Hematopoietic multipotent progenitor cell treated with erythropoietin and hydrocortisone succinate and interleukin-3 and kit ligand, for 8 days (in vitro differentiated cells): ENCODE results near the gene DYSF.

Experiments used
- DNase-seq: peaks from one replicate; pipeline ENCODE4 v3.0.0-alpha.2; 2015

The DYSF gene

DNA sequence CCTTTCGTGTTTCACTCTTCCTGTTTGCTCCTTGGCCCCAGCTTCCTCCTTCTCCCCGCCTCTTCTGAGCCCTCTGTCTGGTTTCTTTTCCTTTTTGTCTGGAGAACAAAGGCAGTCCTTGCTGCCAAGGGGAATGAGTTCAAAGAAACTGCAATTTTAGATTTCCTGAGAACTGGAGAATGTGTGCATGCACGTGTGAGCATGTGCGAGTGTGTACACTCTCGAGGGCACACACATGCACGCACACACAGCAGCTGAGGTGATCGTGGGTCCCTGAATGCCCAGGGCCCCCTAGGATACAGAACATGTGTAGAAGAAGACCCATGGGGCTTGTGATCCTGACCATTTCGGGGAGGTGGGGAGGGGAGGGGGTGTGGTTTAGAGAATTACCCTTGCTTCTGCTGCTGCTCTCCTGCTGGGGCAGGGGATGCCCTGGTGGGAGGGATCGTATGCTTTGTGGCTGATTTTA is 151.8 kb downstream of the DYSF start:
- no peak for DNase-seq

DNA sequence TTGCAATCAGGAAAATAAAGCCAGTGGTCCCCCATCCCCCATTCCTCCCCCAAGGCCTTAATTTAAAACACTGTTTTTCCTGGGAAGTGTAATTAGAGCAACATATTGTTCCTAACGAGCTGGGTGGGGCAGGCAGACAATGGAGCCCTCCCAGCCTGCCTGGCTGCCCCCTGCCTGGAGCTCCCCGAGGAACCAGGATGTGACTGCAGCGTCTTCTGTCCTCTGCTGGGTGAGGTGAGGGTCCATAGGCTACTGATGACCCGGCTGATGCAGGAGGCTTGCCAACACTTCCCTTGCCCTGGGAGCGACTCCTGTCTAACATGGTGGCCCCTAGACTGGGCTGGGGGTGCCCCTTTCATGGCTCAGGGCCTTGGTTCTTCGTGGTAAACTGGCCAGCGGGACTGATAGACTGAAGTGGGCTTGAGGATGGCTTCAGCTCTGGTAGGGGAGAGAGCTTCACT is 152.4 kb downstream of the DYSF start:
- no peak for DNase-seq

DNA sequence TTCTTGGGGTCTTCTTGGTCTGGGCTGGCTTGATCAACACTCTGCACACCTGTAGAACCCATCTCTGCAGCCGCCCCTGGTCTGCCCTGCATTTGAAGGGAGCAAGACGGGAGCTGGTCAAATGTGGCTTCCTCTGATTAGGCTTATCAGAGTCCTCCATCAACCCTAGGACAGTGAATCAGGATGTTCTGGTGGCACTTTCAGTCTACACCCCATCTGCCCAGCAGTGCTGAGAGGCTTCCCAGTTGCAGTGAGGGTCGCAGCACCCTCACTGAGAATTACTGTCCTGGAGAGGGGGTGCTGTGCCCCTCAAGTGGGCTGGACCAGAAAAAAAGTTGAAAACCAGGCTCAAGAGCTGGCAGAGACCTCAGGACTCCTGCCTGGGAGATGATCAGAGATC is 152.9 kb downstream of the DYSF start:
- DNase-seq = peak; percentile 85

DNA sequence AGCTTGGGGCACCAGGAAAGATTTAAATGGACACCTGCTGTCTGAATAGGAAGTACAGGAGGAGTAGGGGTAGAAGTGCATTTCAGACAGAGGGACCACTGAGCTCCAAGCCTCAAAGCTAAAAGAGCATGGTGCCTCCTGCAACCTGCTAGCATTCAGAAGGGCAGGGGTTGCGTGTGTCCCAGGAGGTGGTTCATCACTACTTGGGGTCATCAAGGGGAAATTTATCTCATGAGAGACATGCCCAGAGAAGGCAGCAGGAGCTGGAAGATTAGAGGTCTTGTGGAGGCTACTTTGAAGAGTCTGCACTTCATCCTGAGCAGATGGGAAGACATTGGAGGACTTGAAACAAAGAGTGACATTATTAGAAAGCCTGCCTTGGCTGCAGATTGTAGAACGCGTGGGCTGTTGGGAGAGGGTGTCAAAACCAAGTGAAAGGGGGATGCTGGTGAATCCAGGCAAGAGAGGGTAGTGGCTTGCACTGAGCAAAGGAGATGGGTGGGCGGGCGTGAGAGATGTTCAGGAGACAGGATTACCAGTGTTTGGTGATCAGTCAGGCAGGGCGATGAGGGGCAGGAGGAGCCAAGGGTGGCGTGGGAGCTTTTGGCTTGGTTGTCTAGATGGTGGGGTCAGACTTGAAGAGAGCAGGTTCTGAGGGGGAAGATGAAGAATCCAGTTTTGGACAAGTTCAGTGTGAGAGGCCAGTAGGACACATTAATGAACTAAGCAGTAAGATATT is 154.0 kb downstream of the DYSF start:
- peak; percentile 56 for DNase-seq

DNA sequence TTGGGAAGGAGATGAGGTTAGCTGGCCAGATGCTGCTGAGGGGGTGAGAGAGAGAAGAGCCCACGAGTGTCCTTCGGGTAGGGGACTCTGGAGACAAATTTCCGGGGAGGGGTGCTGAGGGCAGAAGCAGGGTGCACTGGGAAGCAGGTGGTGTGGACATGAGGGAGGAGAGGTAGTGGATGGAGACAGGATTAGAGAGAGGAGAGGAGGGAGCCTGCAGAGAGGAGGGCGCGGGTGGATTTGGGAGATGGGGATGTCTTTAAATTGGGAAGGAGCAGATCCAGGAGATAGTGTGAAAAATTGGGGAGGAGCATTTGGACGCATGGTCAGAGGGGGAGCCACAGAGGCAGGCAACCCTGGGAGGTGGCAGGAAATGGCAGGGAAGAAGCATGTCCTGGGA is 154.7 kb downstream of the DYSF start:
- no peak for DNase-seq

DNA sequence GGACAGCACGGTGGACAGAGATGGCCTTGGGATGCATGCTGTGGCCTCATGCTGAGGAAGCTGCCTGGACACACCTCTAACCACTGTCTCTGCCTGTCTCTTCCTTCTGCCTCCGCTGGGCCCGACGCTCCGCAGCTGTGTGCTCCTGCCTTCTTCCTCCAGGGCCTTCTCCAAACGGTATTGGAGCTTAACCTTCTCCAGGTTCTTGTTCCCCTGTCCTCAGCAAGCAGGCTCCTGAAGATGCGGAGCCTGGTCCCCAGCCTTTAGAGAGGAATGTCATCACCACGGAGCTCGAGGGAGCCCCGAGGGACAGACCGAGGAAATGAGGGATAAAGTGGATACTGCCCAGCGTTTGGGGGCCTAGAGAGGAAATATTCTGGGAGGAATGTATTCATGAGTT is 155.1 kb downstream of the DYSF start:
- no peak for DNase-seq

DNA sequence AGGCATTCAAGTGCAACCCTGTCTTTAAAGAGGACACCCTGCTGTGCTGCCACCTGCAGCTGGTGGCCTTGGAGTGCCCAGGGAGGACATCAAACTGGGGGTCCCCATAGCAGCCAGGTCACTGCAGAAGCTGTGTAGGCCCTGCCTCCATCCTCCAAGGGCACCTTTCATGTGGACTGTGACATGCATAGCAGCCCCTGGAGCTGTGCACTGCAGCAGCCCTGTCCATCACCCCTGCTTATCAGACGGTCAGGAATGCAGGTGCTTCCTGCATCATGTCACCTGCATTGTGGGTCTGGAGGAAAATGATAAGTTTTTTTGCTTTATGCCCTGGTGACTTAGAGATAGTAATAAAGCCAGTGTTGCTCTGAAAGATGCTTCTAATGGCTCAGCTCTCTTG is 155.7 kb downstream of the DYSF start:
- no peak for DNase-seq

DNA sequence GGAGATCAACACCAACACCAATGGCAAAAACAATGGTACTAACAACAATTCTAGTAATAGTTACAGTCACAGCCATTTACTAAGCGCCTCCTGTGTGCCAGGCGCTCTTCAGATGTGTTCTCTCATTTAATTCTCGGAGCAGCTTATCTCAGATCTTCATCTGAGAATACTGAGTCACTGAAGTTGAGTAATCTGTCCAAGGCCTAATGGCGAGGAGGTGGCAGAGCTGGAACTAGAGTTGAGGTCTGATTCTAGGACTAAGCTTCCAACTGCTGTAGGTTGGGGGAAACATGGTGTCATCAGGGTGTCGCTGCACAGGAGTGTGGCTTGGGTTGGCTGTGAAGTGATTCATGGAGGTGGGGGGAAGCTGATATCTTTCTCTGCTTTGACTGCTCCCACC is 156.1 kb downstream of the DYSF start:
- peak; percentile 19 for DNase-seq

DNA sequence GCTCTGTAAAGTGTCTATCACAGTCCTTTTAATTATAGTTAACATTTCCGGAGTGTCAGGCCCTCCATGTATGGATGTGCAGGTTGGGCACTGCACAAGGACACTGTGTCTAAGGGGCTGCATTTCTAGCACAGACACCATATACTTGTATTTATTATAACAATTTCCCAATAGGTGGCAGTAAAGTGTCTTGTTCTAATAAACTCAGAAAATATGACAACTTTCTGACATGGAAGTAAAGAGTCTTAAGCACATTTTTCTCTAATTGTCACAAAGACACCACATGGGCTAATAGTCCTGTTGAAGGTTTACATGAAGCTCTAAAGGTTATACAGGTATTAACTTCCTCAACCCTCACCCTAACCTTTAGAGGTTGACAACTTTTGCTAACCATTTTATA is 156.6 kb downstream of the DYSF start:
- DNase-seq = peak; percentile 48

DNA sequence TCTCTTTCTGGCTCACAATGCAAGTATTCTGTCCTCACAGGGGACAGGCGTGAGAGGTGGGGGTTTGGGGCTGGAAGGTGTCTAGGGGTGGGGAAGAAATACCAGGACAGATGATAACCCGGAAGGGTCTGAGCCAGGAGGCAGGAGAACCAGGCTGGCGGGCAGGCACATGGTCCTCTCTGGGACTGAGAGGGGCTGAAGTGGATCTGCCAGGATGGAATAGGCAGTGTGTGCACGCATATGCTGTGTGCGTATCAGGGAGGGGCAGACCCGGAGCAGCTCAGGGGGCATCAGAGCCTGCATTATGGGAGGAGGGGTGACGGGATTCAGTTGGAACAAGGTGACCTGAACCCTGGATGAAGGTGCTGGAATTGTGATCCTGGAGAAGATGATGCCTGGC is 157.3 kb downstream of the DYSF start:
- no peak for DNase-seq

DNA sequence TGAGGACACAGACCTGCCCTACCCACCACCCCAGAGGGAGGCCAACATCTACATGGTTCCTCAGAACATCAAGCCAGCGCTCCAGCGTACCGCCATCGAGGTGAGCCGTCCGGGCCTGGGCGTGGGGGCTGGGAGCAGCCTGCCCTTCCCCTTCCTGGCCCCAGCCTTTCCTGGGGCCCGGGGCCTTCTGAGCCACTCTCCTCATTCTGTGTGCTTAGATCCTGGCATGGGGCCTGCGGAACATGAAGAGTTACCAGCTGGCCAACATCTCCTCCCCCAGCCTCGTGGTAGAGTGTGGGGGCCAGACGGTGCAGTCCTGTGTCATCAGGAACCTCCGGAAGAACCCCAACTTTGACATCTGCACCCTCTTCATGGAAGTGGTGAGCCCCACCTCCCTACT is 157.9 kb downstream of the DYSF start:
- no peak for DNase-seq

DNA sequence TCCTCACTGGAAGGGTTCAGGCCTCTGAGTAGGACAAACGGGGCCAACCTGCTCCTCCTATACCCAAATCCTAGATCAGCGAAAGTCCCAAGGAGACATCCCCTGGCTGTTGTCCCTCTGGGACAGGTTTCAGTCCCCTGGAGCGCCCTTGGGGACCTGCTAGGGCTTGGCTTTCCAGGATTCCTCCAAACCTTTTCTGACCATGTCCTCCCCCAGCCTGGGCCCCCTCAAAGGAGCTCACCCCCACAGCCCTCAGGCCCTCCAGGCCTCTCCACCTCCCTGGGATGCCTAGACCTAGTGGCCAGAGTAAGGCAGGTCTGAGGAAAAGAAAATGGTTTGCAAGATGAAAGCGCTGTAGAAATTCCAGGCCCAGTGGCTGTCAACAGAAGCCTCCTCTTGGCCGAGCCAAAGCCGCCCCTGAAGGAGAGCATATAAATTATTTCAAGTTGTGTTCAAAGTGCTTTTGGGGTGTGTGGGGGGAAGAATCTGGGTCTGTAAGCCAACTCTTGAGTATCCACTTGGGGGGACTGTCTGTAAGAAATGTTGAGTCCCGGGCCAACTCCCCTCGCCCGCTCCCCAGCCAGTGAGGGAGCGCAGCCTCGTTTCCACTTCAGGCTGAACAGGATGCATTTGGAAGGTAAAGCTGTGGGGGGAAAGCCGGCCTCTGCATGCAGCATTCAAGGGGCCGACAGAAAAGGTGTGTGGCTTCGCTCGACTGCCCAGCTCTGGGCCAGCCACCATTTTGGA is 158.6 kb downstream of the DYSF start:
- DNase-seq = no peak

DNA sequence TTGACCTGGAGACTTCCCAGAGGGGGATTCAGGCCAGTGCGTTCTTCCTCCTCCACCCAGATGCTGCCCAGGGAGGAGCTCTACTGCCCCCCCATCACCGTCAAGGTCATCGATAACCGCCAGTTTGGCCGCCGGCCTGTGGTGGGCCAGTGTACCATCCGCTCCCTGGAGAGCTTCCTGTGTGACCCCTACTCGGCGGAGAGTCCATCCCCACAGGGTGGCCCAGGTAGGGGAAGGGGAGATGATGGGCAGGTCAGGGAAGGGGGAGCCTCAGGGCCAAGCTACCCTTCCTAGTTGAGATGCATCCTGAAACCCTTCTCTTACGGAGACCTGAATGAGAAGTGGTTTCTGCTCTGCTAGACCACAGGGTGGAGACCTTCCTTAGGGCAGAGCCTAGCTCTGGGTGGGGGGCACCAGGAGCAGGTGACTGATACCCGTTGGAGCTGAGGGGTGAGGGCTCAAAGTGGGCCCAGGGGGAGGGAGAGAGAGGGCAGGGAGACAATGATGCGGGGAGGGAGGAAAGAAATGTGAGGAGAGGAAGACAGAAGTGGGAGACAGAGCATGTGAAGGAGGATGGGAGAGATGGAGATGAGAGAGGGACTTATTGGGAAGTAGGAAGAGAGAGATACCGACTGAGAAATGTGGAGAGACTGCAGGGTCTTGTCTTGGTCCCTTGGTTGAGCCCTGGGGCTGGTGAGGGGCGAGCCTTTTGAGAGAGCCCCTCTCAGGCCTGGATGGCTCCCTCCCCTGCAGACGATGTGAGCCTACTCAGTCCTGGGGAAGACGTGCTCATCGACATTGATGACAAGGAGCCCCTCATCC is 159.4 kb downstream of the DYSF start:
- no peak for DNase-seq

DNA sequence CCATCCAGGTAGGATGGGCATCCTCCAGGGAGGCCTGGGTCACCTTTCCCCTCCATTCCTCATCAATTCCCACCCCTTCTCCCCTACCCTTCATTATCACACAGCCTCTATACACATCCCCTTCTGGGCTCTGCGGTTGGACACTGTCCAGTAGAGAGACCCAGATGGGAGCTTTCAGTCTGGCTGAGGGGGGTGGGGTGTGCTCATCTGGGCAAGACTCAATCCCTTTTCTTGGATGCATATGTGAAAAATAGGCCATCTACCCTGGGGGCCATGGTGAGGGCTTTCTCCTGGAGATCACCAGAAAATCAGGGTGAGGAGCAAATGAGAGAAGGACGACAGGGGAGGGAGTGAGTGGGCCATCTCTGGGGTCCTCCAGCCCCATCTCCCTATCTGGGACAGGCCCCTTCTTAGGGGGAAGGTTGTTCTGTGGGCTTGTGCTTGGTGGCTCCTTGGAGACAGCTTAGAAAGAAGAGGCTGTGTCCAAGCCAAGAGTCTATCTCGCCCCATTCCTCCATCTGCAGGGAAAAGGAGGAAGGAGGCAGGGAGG is 160.1 kb downstream of the DYSF start:
- DNase-seq = no peak

DNA sequence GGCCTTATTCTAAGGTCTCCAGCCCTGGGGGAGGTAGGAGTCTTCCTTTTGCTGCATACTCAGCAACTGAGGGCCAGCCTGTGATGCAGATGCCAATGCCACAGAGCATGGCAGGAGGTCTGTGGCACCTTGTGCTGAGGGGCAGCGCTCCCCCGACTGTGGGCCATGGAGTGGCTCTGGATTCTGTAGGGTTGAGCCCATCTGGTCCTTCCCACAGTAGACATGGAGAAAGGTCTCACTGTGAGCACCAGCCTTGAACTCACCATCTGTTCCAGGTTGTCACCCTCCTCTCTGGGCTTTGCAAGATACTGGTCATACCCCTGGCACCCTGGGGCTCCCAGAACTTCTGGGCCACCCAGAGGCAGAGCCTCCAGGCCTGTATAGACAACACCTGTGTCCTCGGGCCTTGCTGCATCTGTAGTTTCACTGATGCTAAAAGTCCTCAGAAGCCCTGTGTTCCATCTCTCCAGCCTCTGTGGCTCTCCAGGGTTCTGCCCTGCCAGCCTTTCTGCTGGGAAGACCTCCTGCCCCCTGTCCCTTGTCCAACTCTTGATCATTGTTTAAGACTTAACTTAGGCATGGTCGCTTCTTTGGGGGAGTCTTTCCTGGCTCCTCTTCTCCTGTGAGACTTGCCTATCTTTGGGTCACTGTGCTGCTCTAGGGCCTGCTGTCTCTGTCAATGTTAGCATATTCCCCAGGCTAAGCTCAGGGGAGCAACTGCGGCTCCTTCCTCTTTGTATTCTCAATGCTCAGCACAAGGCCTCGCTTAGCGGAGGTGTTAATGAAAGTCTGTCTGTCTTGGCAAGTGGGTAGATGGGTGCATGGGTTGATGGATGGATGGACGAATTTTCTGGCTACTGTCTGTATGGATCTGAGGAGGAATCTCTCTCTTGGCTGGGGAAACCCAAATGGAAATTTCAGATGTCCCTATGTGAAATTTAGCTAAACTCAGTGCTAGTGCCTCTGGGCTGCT is 160.9 kb downstream of the DYSF start:
- no peak for DNase-seq

DNA sequence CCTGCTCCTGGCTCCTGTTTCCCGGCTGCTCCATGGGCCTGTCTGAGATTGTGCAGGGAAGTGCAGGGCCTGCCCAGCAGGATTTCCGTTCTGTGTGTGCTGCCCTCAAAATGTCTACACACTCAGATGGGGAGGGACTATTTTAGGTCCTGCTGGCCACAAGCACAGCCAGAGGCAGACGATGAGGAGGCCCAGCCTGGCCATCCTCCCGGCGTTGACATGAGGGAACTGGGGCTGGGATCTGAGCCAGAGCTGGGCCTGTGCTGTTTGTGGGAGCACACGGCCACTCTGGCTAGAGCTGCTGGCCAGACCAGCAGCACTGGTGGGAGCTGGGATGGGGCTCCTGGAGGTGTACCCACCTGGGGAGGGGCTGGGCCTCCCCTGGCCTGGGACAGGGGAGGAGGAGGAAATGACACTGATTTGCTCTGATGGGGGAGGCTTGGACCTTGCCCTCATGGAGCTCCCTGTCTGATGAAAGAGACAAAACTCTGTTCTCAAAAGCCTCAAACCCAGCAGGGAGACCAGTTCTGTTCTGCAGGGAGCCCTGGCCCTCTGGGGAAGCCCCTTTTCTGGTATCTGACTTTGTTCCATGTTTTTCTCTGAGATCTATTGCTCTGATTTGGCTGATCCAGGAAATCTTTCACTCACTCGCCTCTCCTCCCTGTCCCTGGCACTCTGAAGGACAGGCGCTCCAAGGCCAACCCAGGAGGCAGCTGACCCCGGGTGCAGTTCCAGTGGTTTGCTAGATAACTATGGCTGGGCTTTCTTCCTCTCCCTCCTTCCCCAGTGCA is 161.8 kb downstream of the DYSF start:
- no peak for DNase-seq

DNA sequence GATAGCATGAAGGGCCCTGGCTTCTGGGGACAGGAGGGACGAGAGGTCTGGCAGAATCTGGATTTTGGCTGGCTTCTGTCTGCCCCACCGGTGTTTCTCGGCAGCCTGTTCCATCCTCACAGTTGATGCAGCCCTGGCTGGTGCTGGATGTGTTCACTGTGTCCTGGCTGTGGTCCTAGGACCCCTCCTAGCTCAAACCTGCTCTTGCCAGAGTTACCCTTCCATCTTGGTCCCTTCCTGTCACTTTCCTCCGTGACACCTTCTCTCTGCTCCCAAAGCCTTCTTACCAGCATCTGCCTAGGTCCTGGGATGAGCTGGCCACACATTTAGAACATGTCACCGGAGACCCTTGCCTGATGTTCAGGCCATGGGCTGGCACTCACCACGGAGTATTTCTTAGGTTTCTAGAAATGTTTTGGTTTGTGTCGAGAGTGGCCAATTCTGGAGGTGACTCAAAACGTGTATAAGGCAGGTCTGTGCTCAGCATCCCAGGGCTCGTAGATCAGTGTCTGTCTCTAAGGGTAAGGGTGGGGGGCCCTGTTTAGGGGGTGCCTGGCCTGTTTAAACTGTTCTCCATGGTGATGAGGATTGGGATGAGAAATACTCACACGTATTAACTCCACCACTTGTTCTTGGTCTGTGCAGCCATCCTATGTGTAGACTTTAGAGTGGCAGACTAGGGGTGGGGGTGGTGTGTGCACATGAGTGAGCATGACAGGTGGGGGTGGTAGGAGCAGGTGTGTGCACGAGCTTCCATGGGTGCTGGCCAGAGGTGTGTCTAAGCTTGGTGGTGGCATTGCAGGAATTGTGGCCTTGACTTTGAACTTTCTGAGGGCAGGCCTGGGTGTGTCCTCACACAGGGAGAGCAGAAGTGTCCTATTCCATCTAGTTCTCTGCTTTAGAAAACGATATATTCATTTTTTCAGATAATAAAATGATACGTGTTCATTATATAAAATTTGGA is 162.7 kb downstream of the DYSF start:
- DNase-seq = no peak

DNA sequence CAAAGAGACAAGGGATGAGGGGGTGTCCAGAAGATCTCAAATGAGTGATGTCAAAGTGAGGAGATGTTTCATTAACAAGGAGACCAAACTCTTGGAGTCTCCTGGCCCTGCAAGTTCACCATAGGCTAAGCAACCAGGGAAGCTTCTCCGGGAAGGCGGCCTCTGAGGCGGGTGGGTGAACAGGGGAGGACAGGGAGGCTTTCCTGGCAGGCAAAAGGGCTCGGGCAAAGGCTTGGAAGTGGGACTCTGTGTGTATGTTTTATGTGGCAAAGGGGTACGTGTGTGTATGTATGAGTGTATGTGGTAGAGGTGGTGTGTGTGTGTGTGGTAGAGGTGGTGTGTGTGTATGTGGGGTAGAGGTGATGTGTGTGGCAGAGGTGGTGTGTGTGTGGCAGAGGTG is 163.9 kb downstream of the DYSF start:
- no peak for DNase-seq

DNA sequence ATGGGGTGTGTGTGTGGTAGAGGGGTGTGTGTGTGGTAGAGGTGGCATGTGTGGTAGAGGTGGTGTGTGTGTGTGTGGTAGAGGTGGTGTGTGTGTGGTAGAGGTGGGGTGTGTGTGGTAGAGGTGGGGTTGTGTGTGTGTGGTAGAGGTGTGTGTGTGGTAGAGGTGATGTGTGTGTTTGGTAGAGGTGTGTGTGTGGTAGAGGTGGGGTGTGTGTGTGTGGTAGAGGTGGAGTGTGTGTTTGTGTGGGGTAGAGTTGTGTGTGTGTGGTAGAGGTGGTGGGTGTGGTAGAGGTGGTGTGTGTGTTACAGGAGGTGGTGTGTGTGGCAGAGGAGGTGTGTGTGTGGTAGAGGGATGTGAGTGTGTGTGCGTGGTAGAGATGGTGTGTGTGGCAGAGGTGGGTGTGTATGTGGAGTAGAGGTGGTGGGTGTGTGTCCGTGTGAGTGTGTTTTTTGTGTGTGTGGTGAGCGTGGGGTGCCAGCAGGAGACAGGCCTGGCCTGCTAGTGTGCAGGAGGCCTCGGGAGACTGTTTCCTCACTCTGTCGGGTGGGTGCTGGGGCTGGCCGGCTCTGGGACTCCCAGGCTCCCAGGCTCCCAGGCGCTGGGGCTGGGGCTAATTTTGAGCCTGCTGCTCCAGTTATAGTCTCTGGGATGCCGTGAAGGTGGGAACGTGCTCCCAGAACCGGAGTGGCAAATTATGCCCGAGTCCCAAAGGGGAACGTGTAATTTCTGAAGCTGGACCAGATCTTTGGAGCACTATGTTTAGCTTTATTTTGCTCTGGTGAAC is 165.2 kb downstream of the DYSF start:
- DNase-seq = no peak
